HepG2 (cell line): ENCODE results near the gene LOXL3.

Experiments used
- BRCA1 ChIP-seq: sonication (generic); formaldehyde crosslinking; IDR thresholded peaks from 2 replicates; pipeline ENCODE4 v1.4.0; 2020; ENCODE audit warnings: missing genetic modification reagents
- CTCF ChIP-seq: sonication (generic); formaldehyde crosslinking; IDR thresholded peaks from 2 replicates; pipeline ENCODE4 v1.5.0; 2020; ENCODE audit warnings: mild to moderate bottlenecking, missing genetic modification reagents, moderate library complexity
- KDM5B ChIP-seq: sonication (generic); formaldehyde crosslinking; IDR thresholded peaks from 2 replicates; pipeline ENCODE4 v1.4.0; 2020; ENCODE audit warnings: missing genetic modification reagents, mild to moderate bottlenecking, borderline replicate concordance
- KLF13 ChIP-seq: sonication (generic); formaldehyde crosslinking; IDR thresholded peaks from 2 replicates; pipeline ENCODE4 v1.4.0; 2020; ENCODE audit warnings: mild to moderate bottlenecking, missing genetic modification reagents
- ZNF20 ChIP-seq: sonication (generic); formaldehyde crosslinking; IDR thresholded peaks from 2 replicates; pipeline ENCODE4 v1.4.0; 2020; ENCODE audit warnings: mild to moderate bottlenecking, moderate library complexity, missing genetic modification reagents

GRCh38 chr2:74491648-74492544, 61.8 kb downstream of the LOXL3 start:
- TF ChIP-seq KLF13 (CRISPR knock-in tag) (no peak), CTCF (CRISPR knock-in tag) (no peak), BRCA1 (CRISPR knock-in tag) (no peak), KDM5B (CRISPR knock-in tag) (no peak), ZNF20 (CRISPR knock-in tag) (no peak)
